ENCODE results near the gene YWHAH. TPM values are rescaled to one million over a fixed set of nuclear protein-coding genes. Genes with fewer than 3 reads are reported as not detected.

The YWHAH gene
- total RNA-seq, 1 donor from 2014 or later = 160 TPM

- Histone ChIP-seq H3K4me3 (ENCODE audit: insufficient read depth, low read depth, low read length) (no peak overlapping the region), H3K27ac (ENCODE audit: low read depth, low read length) (no peak overlapping the region), H3K9ac (ENCODE audit: low read length) (no peak overlapping the region), H3K4me1 (ENCODE audit: insufficient read depth, low read length) (peaks cover 5% of the 10 kb centered on the region), H2AFZ (ENCODE audit: low read depth, low read length) (no peak overlapping the region), H3K4me2 (ENCODE audit: low read length) (no peak overlapping the region), H3K9me3 (ENCODE audit: insufficient read depth, low read depth, low read length) (no peaks in the 10 kb centered on the region), H3K79me2 (ENCODE audit: insufficient read depth, low read length) (peaks cover 39% of the 10 kb centered on the region), H3K27me3 (ENCODE audit: insufficient read depth, low read length) (no peaks in the 10 kb centered on the region), H4K20me1 (ENCODE audit: insufficient read depth, low read length) (peaks cover 58% of the 10 kb centered on the region), H3K36me3 (ENCODE audit: insufficient read depth, low read length) (peaks cover 27% of the 10 kb centered on the region)
- no peak overlapping the region for H3K27ac Mint-ChIP-seq (ENCODE audit: unreplicated experiment)
- H3K4me3 Mint-ChIP-seq (ENCODE audit: unreplicated experiment) = no peak overlapping the region
- no peak for TF ChIP-seq EZH2 (IDR thresholded peaks at IDR 0.05; ENCODE audit: insufficient read depth, low read length)
- TF ChIP-seq CTCF (IDR thresholded peaks at IDR 0.05; ENCODE audit: insufficient read depth, low read depth, low read length) = no peak
- no peaks in the 10 kb centered on the region for H3K27me3 Mint-ChIP-seq (ENCODE audit: low read depth, unreplicated experiment)
- no peak for FAIRE-seq
- H3K36me3 Mint-ChIP-seq (ENCODE audit: low read depth, unreplicated experiment) = peaks cover 13% of the 10 kb centered on the region
- DNase-seq (ENCODE audit: low read depth) = no peak
- no peaks in the 10 kb centered on the region for H3K9me3 Mint-ChIP-seq (ENCODE audit: unreplicated experiment)
- peaks cover 14% of the 10 kb centered on the region for H3K4me1 Mint-ChIP-seq (ENCODE audit: low read depth, unreplicated experiment)
Measured at GRCh38 chr22:31957970-31958594, 13.7 kb downstream of the YWHAH start.

- TF ChIP-seq EZH2 (IDR thresholded peaks at IDR 0.05; ENCODE audit: insufficient read depth, low read length) (no peak), CTCF (IDR thresholded peaks at IDR 0.05; ENCODE audit: insufficient read depth, low read depth, low read length) (no peak)
- no peak for FAIRE-seq
- no peak overlapping the region for H3K27ac Mint-ChIP-seq (ENCODE audit: unreplicated experiment)
Measured at GRCh38 chr22:31958625-31959239, 14.4 kb downstream of the YWHAH start.

GRCh38 chr22:31960767-31961166 is 16.4 kb downstream of the YWHAH start:
- Mint-ChIP-seq H3K9me3 (ENCODE audit: unreplicated experiment) (no peaks in the 10 kb centered on the region), H3K4me1 (ENCODE audit: low read depth, unreplicated experiment) (no peaks in the 10 kb centered on the region), H3K27ac (ENCODE audit: unreplicated experiment) (no peak overlapping the region), H3K27me3 (ENCODE audit: low read depth, unreplicated experiment) (no peaks in the 10 kb centered on the region), H3K36me3 (ENCODE audit: low read depth, unreplicated experiment) (peaks cover 13% of the 10 kb centered on the region), H3K4me3 (ENCODE audit: unreplicated experiment) (no peak overlapping the region)
- Histone ChIP-seq H3K9me3 (ENCODE audit: insufficient read depth, low read depth, low read length) (no peaks in the 10 kb centered on the region), H3K4me2 (ENCODE audit: low read length) (no peak overlapping the region), H3K4me3 (ENCODE audit: insufficient read depth, low read depth, low read length) (no peak overlapping the region), H3K27ac (ENCODE audit: low read depth, low read length) (no peak overlapping the region), H3K27me3 (ENCODE audit: insufficient read depth, low read length) (no peaks in the 10 kb centered on the region), H3K4me1 (ENCODE audit: insufficient read depth, low read length) (no peaks in the 10 kb centered on the region), H3K79me2 (ENCODE audit: insufficient read depth, low read length) (peaks cover 13% of the 10 kb centered on the region), H3K36me3 (ENCODE audit: insufficient read depth, low read length) (peaks cover 21% of the 10 kb centered on the region), H2AFZ (ENCODE audit: low read depth, low read length) (no peak overlapping the region), H3K9ac (ENCODE audit: low read length) (no peak overlapping the region), H4K20me1 (ENCODE audit: insufficient read depth, low read length) (peaks cover 31% of the 10 kb centered on the region)
- TF ChIP-seq EZH2 (IDR thresholded peaks at IDR 0.05; ENCODE audit: insufficient read depth, low read length) = no peak
- no peak for TF ChIP-seq CTCF (IDR thresholded peaks at IDR 0.05; ENCODE audit: insufficient read depth, low read depth, low read length)
- DNase-seq (ENCODE audit: low read depth) (no peak), FAIRE-seq (no peak)

More at GRCh38 chr22:31958625-31959239, 14.4 kb downstream of the YWHAH start:
- Histone ChIP-seq H3K27ac (ENCODE audit: low read depth, low read length) (no peak overlapping the region), H3K4me1 (ENCODE audit: insufficient read depth, low read length) (no peaks in the 10 kb centered on the region), H3K4me2 (ENCODE audit: low read length) (no peak overlapping the region), H4K20me1 (ENCODE audit: insufficient read depth, low read length) (peaks cover 51% of the 10 kb centered on the region), H3K27me3 (ENCODE audit: insufficient read depth, low read length) (no peaks in the 10 kb centered on the region), H3K4me3 (ENCODE audit: insufficient read depth, low read depth, low read length) (no peak overlapping the region), H2AFZ (ENCODE audit: low read depth, low read length) (no peak overlapping the region), H3K9ac (ENCODE audit: low read length) (no peak overlapping the region), H3K36me3 (ENCODE audit: insufficient read depth, low read length) (peaks cover 27% of the 10 kb centered on the region), H3K79me2 (ENCODE audit: insufficient read depth, low read length) (peaks cover 33% of the 10 kb centered on the region), H3K9me3 (ENCODE audit: insufficient read depth, low read depth, low read length) (no peaks in the 10 kb centered on the region)
- peaks cover 8% of the 10 kb centered on the region for H3K4me1 Mint-ChIP-seq (ENCODE audit: low read depth, unreplicated experiment)
- no peaks in the 10 kb centered on the region for H3K9me3 Mint-ChIP-seq (ENCODE audit: unreplicated experiment)
- H3K4me3 Mint-ChIP-seq (ENCODE audit: unreplicated experiment) = no peak overlapping the region
- DNase-seq (ENCODE audit: low read depth) = no peak
- H3K27me3 Mint-ChIP-seq (ENCODE audit: low read depth, unreplicated experiment) = no peaks in the 10 kb centered on the region
- H3K36me3 Mint-ChIP-seq (ENCODE audit: low read depth, unreplicated experiment) = peaks cover 13% of the 10 kb centered on the region

All from astrocyte (in vitro differentiated cells and primary cell).